ENCODE data around the gene CHRM4.
"Not testable (repeated sequence)": the region's sequence is repeated elsewhere in the genome, so short reads cannot be mapped to it uniquely, and the experiment has no call there.

Gene CHRM4

DNA sequence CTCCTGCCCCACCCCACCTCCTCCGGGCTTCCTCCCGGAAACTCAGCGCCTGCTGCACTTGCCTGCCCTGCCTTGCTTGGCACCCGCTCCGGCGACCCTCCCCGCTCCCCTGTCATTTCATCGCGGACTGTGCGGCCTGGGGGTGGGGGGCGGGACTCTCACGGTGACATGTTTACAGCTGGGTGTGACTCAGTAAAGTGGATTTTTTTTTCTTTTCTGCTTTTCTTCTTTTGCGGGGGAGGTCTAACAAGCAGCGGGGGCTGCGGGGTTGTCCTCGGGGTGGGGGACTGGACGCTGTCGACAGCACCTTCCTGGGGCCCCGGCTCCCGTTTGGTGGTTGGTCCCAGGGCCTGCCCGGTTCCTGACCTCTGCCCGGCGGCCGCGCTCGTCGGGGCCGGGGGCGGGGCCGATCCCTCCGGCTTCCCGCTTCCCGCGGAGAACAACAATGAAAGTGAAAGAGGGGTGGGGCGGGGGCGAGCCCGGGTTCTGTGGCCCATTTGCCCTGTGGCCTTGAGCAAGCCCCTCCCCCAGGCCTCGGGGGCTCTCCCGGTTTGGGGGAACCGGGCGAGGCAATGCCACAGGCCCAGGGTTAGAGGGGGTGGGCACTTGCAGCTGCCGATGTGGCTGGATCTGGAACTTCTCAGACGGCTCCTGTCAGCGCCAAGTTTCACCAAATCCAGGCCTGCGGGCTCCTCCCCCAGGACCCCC is 11.1 kb downstream of the CHRM4 start:
- H3K4me1 Mint-ChIP-seq (ENCODE audit: low read depth), result peaks cover 4% of the 10 kb centered on the region
- peak overlapping the region; percentile 49 for H3K27ac Mint-ChIP-seq
- peaks cover 18% of the 10 kb centered on the region for H3K27me3 Mint-ChIP-seq
- peaks cover 14% of the 10 kb centered on the region for H3K36me3 Mint-ChIP-seq (ENCODE audit: low read depth)
- peak overlapping the region; percentile 64 for H3K4me3 Mint-ChIP-seq
- H3K9me3 Mint-ChIP-seq, result no peaks in the 10 kb centered on the region

DNA sequence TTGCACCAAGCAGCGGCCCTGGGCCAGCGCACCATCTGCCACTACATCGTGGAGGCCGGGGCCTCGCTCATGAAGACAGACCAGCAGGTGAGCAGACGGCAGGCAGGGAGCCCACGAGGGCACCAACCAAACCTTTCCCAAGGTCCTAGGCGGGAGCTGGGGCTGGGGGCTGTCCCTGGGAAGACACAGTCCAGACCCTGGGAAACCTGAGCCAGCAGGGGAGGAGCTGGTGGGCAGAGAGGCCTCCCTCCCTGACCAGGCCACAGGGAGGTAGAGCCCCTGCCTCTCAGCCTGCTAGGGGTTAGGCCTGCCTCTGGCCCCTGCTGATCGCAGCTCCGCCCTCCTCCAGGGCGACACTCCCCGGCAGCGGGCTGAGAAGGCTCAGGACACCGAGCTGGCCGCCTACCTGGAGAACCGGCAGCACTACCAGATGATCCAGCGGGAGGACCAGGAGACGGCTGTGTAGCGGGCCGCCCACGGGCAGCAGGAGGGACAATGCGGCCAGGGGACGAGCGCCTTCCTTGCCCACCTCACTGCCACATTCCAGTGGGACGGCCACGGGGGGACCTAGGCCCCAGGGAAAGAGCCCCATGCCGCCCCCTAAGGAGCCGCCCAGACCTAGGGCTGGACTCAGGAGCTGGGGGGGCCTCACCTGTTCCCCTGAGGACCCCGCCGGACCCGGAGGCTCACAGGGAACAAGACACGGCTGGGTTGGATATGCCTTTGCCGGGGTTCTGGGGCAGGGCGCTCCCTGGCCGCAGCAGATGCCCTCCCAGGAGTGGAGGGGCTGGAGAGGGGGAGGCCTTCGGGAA is 11.9 kb downstream of the CHRM4 start:
- Mint-ChIP-seq H3K36me3 (ENCODE audit: low read depth) (peaks cover 19% of the 10 kb centered on the region), H3K27me3 (peaks cover 11% of the 10 kb centered on the region)
- not testable (repeated sequence) for H3K4me3 Mint-ChIP-seq; H3K4me1 Mint-ChIP-seq (ENCODE audit: low read depth); H3K27ac Mint-ChIP-seq; H3K9me3 Mint-ChIP-seq

DNA sequence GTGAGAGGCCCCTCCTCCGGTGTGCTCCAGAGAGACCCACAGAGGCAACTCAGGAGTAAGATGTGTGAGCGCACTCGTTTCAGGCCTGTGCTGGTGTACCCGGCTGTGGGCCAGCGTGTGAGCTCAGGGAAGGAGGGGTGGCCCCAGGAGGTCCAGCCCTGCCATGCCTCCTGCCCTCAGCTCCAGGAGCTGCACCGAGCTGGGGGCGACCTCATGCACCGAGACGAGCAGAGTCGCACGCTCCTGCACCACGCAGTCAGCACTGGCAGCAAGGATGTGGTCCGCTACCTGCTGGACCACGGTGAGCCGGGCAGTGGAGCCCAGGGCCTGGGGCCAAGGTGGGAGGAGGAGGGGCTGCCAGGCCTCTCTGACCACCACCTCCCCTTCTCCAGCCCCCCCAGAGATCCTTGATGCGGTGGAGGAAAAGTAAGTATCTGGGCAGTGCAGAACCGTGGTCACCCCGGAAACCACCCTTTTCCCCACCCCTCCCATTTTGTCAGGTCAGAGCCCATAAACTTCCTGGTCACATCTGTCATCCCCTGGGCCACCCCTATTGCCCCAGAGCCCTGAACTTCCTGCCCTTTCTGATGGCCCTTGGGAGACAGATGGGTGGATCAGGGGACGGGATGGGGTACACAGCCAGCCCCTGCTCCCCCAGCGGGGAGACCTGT is 12.6 kb downstream of the CHRM4 start:
- peaks cover 10% of the 10 kb centered on the region for H3K27me3 Mint-ChIP-seq
- peaks cover 19% of the 10 kb centered on the region for H3K36me3 Mint-ChIP-seq (ENCODE audit: low read depth)
- no peaks in the 10 kb centered on the region for H3K9me3 Mint-ChIP-seq
- no peak overlapping the region for H3K4me3 Mint-ChIP-seq
- H3K27ac Mint-ChIP-seq, result no peak overlapping the region
- H3K4me1 Mint-ChIP-seq (ENCODE audit: low read depth), result peaks cover 4% of the 10 kb centered on the region

DNA sequence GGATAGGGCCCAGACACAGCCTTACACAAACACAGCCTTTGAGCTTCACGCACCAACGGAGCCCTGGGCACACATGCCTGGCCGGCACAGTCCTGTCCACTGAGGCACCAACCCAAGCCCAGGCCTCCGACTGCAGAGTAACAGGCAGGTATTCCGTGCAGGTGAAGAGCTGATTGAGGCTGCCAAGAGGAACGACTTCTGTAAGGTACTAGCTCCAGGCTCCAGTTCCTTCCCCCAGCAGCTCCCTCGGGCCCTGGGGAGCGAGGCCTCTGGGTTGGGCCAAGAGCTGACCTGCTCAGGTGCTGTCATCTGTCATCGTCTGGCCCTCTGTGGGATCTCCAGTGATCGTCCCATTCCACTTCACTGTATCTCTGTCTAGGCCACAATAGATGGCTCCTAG is 13.3 kb downstream of the CHRM4 start:
- peaks cover 19% of the 10 kb centered on the region for H3K36me3 Mint-ChIP-seq (ENCODE audit: low read depth)
- H3K4me3 Mint-ChIP-seq, result no peak overlapping the region
- H3K27ac Mint-ChIP-seq, result no peak overlapping the region
- H3K9me3 Mint-ChIP-seq, result no peaks in the 10 kb centered on the region
- H3K27me3 Mint-ChIP-seq, result peaks cover 5% of the 10 kb centered on the region
- H3K4me1 Mint-ChIP-seq (ENCODE audit: low read depth), result peaks cover 4% of the 10 kb centered on the region

DNA sequence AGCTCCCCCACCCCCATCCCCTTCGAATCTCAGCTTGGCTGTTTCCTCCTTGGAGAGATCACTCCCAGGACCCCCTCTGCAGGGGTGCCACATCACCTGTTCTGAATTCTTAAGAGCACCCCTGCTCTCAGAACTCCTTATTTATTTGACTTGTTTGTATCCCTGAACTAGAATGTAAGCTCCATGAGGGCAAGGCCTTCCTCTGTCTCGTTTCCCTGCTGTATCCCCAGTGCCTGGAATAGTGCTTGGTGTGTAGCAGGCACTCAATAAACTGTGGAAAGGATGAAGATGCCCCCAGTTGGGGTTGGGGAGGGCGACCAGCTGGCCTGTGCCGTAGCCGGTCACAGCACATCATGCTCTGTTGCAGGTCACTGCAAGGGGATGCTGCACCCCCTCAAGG is 13.7 kb downstream of the CHRM4 start:
- no peak overlapping the region for H3K4me3 Mint-ChIP-seq
- no peak overlapping the region for H3K27ac Mint-ChIP-seq

DNA sequence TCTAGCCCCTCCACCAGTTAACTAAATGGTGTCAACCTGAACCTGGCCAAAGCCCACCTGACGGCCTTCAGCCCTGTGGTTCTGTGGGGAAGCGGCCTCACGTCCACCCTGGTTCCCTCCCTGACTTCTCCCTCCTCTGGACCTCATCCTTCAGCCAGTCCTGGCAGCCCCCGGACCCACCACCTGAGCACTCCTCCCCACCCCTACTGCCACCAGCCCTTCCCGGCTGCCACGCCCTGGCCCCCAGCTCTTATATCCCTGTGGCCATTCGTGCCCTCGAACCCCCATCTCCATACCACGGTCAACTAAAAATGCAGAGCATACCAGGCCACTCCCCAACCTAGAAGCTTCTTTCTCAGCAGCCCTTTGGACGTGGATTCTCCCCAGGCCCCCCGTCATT is 14.3 kb downstream of the CHRM4 start:
- Mint-ChIP-seq H3K27ac (no peak overlapping the region), H3K36me3 (ENCODE audit: low read depth) (peaks cover 20% of the 10 kb centered on the region), H3K27me3 (peaks cover 4% of the 10 kb centered on the region), H3K9me3 (no peaks in the 10 kb centered on the region), H3K4me1 (ENCODE audit: low read depth) (peaks cover 4% of the 10 kb centered on the region), H3K4me3 (no peak overlapping the region)

More for the DNA sequence above, 13.7 kb downstream of the CHRM4 start:
- Mint-ChIP-seq H3K9me3 (no peaks in the 10 kb centered on the region), H3K27me3 (peaks cover 5% of the 10 kb centered on the region), H3K36me3 (ENCODE audit: low read depth) (peaks cover 19% of the 10 kb centered on the region), H3K4me1 (ENCODE audit: low read depth) (peaks cover 4% of the 10 kb centered on the region)

DNA sequence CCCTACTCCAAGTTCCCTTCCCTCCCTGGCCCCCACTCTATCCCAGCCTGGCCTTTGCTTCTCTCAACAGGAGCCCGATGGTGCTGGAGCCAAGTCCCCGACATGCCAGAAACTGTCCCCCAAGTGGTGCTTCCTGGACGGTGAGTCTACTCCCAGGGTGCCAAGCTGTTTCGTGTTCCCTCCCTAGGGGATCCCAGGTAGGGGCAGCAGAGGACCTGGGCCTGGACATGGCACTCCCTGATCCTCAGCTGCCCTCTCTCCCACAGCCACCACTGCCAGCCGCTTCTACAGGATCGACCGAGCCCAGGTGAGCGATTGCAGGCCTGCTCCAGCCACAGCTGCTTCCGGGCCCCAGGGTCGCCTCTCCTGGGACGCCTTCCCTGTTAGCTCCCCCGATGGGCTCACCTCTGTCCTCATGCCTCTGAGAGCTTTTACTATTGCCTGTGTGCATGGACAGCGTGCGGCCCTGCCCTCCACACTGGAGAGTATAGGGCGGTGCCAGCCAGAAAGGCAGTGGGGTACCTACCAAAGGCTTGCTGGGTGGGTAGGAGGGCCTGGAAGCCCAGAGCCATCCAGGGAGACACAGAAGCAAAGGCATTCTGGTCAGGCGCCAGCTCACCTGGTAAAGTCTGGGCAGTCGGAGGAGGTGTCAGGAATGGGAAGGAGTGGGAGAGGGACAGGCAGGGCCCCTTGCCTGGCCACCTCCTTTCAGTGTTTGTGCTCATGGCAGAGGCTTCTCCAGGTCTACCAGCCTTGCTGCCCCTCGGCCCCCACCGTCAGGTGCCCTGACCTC is 15.1 kb downstream of the CHRM4 start:
- H3K4me1 Mint-ChIP-seq (ENCODE audit: low read depth), result peaks cover 4% of the 10 kb centered on the region
- no peaks in the 10 kb centered on the region for H3K9me3 Mint-ChIP-seq
- peaks cover 25% of the 10 kb centered on the region for H3K36me3 Mint-ChIP-seq (ENCODE audit: low read depth)
- H3K27me3 Mint-ChIP-seq, result no peaks in the 10 kb centered on the region
- no peak overlapping the region for H3K27ac Mint-ChIP-seq
- no peak overlapping the region for H3K4me3 Mint-ChIP-seq

DNA sequence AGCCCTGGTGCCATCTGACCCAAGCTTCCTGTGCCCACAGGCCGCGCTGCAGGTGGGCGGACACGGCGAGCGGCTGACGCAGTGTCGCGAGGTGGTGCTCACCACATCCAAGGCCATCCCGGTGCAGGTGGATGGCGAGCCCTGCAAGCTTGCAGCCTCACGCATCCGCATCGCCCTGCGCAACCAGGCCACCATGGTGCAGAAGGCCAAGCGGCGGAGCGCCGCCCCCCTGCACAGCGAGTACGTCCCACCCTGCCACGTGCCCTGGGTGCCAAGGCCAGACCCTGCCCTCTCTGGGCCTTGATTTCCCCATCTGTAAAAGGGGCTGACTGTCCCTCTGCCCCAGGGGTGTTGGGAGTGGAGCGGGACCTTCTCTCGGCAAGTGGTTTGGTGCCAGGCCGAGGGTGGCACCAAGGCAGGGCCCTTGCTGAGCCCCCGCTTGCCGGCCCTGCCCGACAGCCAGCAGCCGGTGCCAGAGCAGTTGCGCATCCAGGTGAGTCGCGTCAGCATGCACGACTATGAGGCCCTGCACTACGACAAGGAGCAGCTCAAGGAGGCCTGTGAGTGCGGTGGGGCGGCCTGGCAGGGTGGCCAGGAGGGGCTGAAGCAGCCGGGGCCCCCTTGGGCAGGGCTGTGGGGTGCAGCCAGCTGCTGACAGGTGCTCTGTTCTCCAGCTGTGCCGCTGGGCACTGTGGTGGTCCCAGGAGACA is 16.0 kb downstream of the CHRM4 start:
- peaks cover 27% of the 10 kb centered on the region for H3K36me3 Mint-ChIP-seq (ENCODE audit: low read depth)
- no peaks in the 10 kb centered on the region for H3K27me3 Mint-ChIP-seq
- H3K4me3 Mint-ChIP-seq, result no peak overlapping the region
- H3K9me3 Mint-ChIP-seq, result no peaks in the 10 kb centered on the region
- H3K27ac Mint-ChIP-seq, result no peak overlapping the region
- peaks cover 4% of the 10 kb centered on the region for H3K4me1 Mint-ChIP-seq (ENCODE audit: low read depth)

DNA sequence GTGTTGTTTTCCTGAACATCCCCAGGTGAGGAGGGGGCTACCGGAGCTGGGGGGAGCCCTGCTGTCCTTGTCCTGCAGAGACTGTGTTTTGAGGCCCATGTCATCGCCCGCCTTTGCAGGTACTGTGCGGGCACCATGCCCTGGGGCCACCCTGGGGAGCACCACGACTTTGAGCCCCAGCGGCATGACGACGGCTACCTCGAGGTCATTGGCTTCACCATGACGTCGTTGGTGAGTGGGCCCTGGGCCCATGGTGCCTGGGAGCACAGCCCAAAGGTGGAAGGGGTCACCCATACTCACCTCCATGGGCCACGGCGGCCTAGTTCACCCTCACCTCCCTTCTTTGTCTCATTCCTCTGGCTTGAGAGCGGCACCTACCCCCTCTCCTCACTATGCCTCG is 16.8 kb downstream of the CHRM4 start:
- no peak overlapping the region for H3K4me3 Mint-ChIP-seq
- no peaks in the 10 kb centered on the region for H3K9me3 Mint-ChIP-seq
- H3K36me3 Mint-ChIP-seq (ENCODE audit: low read depth), result peaks cover 32% of the 10 kb centered on the region
- no peak overlapping the region for H3K27ac Mint-ChIP-seq
- no peaks in the 10 kb centered on the region for H3K4me1 Mint-ChIP-seq (ENCODE audit: low read depth)
- no peaks in the 10 kb centered on the region for H3K27me3 Mint-ChIP-seq

DNA sequence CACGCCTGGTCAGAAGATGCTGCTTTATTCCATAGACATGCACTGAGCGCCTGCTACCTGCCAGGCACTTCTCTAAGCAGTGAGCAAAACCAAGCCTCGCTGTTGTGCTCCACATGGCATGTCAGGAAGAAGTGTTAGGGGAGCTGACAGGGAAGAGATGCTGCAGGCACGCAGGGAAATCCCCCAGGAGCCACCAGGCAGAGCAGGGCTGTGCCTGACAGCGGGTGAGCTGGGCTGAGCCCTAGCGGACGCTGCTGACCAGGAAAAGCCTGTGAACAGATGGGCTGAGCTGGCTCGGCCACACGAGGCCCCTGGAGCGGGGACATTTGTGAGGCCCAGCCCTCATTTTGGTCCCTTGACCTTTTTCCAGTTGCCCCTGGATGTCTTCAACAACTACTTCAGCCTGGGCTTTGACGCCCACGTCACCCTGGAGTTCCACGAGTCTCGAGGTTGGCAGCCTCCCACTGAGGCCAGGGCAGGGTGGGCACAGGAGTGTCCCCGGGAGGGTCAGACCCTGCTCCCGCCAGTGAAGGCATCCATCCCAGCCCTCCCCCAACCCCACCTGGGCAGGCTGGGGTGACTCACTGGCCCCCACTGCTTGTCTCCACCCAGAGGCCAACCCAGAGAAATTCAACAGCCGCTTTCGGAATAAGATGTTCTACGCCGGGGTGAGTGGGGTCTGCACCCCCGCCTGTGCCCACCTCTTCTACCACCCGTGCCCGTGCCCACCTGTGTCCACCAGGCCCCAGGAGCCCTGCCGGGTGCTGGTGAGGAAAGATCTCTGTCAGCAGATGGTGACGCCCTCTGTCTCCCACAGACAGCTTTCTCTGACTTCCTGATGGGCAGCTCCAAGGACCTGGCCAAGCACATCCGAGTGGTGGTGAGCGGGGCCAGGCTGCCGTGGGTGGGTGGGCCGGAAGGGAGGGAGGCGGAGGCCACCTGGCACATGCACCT is 17.5 kb downstream of the CHRM4 start:
- Mint-ChIP-seq H3K9me3 (no peaks in the 10 kb centered on the region), H3K4me1 (ENCODE audit: low read depth) (no peaks in the 10 kb centered on the region), H3K27me3 (no peaks in the 10 kb centered on the region), H3K4me3 (no peak overlapping the region), H3K27ac (no peak overlapping the region), H3K36me3 (ENCODE audit: low read depth) (peaks cover 39% of the 10 kb centered on the region)

DNA sequence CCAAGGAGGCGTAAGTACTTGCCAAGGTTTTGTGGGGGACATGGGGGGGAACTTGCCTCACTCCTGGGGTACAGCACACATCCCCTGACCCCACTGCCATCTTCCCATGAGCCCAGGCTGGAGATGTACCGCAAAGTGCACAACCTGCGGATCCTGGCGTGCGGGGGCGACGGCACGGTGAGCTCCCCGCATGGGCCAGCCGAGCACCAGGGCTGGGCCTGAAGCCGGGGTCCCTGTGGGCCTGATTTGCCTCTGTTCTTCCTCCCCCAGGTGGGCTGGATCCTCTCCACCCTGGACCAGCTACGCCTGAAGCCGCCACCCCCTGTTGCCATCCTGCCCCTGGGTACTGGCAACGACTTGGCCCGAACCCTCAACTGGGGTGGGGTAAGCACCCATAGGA is 19.1 kb downstream of the CHRM4 start:
- H3K9me3 Mint-ChIP-seq; H3K4me3 Mint-ChIP-seq; H3K4me1 Mint-ChIP-seq (ENCODE audit: low read depth); H3K27me3 Mint-ChIP-seq; H3K27ac Mint-ChIP-seq: not testable (repeated sequence)
- peaks cover 33% of the 10 kb centered on the region for H3K36me3 Mint-ChIP-seq (ENCODE audit: low read depth)

DNA sequence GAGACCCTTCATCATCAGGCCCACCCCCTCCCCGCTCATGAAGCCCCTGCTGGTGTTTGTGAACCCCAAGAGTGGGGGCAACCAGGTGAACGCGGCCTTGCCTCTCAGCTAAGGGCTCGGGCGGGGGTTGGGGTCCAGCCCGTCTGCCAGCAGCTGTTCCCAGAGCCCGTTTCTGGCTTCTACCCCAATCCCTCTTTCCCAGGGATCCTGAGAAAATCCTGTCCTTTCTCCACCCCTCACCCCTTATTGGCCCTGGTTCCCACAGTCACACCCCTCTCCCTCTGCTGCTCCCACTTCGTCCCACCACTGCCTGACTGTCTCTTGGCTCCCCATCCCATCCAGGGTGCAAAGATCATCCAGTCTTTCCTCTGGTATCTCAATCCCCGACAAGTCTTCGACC is 19.5 kb downstream of the CHRM4 start:
- H3K9me3 Mint-ChIP-seq, result no peaks in the 10 kb centered on the region
- H3K4me1 Mint-ChIP-seq (ENCODE audit: low read depth), result peaks cover 7% of the 10 kb centered on the region
- H3K4me3 Mint-ChIP-seq, result no peak overlapping the region
- H3K27ac Mint-ChIP-seq, result no peak overlapping the region
- H3K36me3 Mint-ChIP-seq (ENCODE audit: low read depth), result peaks cover 29% of the 10 kb centered on the region
- H3K27me3 Mint-ChIP-seq, result no peaks in the 10 kb centered on the region

DNA sequence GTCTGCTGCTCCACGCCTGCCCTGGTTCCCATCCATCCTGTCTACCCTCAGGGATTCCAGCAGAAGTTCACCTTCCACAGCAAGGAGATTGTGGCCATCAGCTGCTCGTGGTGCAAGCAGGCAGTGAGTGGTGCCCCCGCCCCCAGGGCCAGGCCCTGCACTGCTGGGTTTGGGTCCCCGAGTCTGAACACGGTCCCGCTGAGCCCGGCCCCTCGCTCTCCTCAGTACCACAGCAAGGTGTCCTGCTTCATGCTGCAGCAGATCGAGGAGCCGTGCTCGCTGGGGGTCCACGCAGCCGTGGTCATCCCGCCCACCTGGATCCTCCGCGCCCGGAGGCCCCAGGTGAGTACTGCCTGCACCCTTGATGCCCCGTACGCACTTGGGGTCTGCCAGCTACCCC is 20.3 kb downstream of the CHRM4 start:
- not testable (repeated sequence) for H3K4me3 Mint-ChIP-seq, H3K9me3 Mint-ChIP-seq, H3K27ac Mint-ChIP-seq, H3K27me3 Mint-ChIP-seq
- Mint-ChIP-seq H3K36me3 (ENCODE audit: low read depth) (peaks cover 25% of the 10 kb centered on the region), H3K4me1 (ENCODE audit: low read depth) (peaks cover 10% of the 10 kb centered on the region)
